B cell (primary cell): ENCODE data around the gene MRPL10. TPM values are rescaled to one million over a fixed set of nuclear protein-coding genes. Genes with fewer than 3 reads are reported as not detected.

Experiments
- ATAC-seq: fragments of 200-7000 bp; cut with Tn5 transposase; one replicate; pipeline ENCODE4 v1.10.0; 2021; ENCODE audit warnings: low read depth, mild to moderate bottlenecking, moderate number of reproducible peaks, moderate library complexity
- CTCF ChIA-PET: fragments of 350-600 bp; sonication (Branson Sonifier 250); formaldehyde crosslinking; loops from one replicate; lab custom pipeline; 2021; ENCODE audit warnings: antibody characterized with exemption, inconsistent platforms; lab: Charles Lee
- POLR2A ChIA-PET: fragments of 350-600 bp; sonication (Branson Sonifier 250); formaldehyde crosslinking; loops from one replicate; lab custom pipeline; 2021; ENCODE audit warnings: antibody characterized with exemption; lab: Charles Lee
- DNase-seq: peaks from one replicate; pipeline ENCODE4 v3.0.0; 2013
- H2AFZ ChIP-seq: 2 replicates; pipeline ENCODE4 v1.6.1; 2012; ENCODE audit warnings: mild to moderate bottlenecking, low read depth, low read length; ENCODE audit not compliant: insufficient read depth, poor library complexity, severe bottlenecking
- H3K27ac ChIP-seq, 2 donors: 1 replicate in 1 of 2; 2 replicates in 1 of 2; pipeline ENCODE4 v1.5.1; 2012 to 2013; ENCODE audit warnings: low read length in 2 of 2, mild to moderate bottlenecking in 2 of 2, moderate library complexity in 1 of 2
- H3K27me3 ChIP-seq, 4 experiments: fragments of 200-600 bp in 1 of 4; sonication (generic) in 1 of 4; replicated peaks in 1 of 4; 1 replicate in 2 of 4; 2 replicates in 2 of 4; pipeline versions ENCODE4 v1.6.1 to v1.7.0; 2013 to 2016; ENCODE audit warnings: low read length in 3 of 4, mild to moderate bottlenecking in 2 of 4, mixed read lengths in 1 of 4, moderate library complexity in 1 of 4; ENCODE audit not compliant: insufficient read depth in 4 of 4, control insufficient read depth in 3 of 4; ENCODE audit errors: control extremely low read depth in 1 of 4
- H3K36me3 ChIP-seq, 2 experiments: replicated peaks in 1 of 2; 1 replicate in 1 of 2; 2 replicates in 1 of 2; pipeline versions ENCODE4 v1.6.1 to v1.7.1; 2013; ENCODE audit warnings: low read length in 1 of 2; ENCODE audit not compliant: insufficient read depth in 2 of 2, control insufficient read depth in 1 of 2; ENCODE audit errors: control extremely low read depth in 1 of 2, extremely low read depth in 1 of 2
- H3K4me1 ChIP-seq, 2 donors: fragments of 200-600 bp in 1 of 2; sonication (generic) in 1 of 2; 1 replicate in 1 of 2; 2 replicates in 1 of 2; pipeline versions ENCODE4 v1.5.1 to v1.6.1; 2013 to 2017; ENCODE audit warnings: low read length in 2 of 2; ENCODE audit not compliant: control insufficient read depth in 2 of 2, insufficient read depth in 2 of 2
- H3K4me2 ChIP-seq: replicated peaks from 2 replicates; pipeline ENCODE3; 2012; ENCODE audit warnings: mild to moderate bottlenecking, low read depth, low read length; ENCODE audit not compliant: poor library complexity, severe bottlenecking
- H3K4me3 ChIP-seq, 5 experiments: fragments of 200-600 bp in 1 of 5; sonication (generic) in 1 of 5; 1 replicate in 3 of 5; 2 replicates in 2 of 5; pipeline versions ENCODE4 v1.5.1 to v1.7.0; 2011 to 2016; ENCODE audit warnings: low read length in 4 of 5, mild to moderate bottlenecking in 4 of 5, low read depth in 2 of 5, control low read depth in 1 of 5, moderate library complexity in 1 of 5; ENCODE audit not compliant: insufficient read depth in 1 of 5; ENCODE audit errors: control extremely low read depth in 1 of 5, extremely low read depth in 1 of 5
- H3K79me2 ChIP-seq: fragments of 200-600 bp; sonication (generic); one replicate; pipeline ENCODE4 v1.6.0; 2016; ENCODE audit warnings: low read length; ENCODE audit not compliant: control insufficient read depth, insufficient read depth
- H3K9ac ChIP-seq: fragments of 200-600 bp; sonication (generic); 2 replicates; pipeline ENCODE4 v1.6.1; 2017; ENCODE audit warnings: mild to moderate bottlenecking, low read length, moderate library complexity
- H3K9me3 ChIP-seq, 3 donors: one replicate each; pipeline versions ENCODE4 v1.6.1 to v1.7.1; 2013; ENCODE audit warnings: low read length in 2 of 3; ENCODE audit not compliant: control insufficient read depth in 2 of 3, insufficient read depth in 1 of 3; ENCODE audit errors: control extremely low read depth in 1 of 3
- H4K20me1 ChIP-seq: 2 replicates; pipeline ENCODE4 v1.6.0; 2012; ENCODE audit warnings: mild to moderate bottlenecking, low read length; ENCODE audit not compliant: insufficient read depth, control insufficient read depth, poor library complexity, severe bottlenecking
- H3K27ac Mint-ChIP-seq: one replicate; pipeline ENCODE4 v1.8.0; 2021; ENCODE audit warnings: mixed read lengths
- H3K27me3 Mint-ChIP-seq: one replicate; pipeline ENCODE4 v1.8.0; 2021; ENCODE audit warnings: mixed read lengths
- H3K4me1 Mint-ChIP-seq: one replicate; pipeline ENCODE4 v1.8.0; 2021; ENCODE audit warnings: mixed read lengths
- H3K4me3 Mint-ChIP-seq: one replicate; pipeline ENCODE4 v1.8.0; 2021; ENCODE audit warnings: mixed read lengths
- H3K9me3 Mint-ChIP-seq: one replicate; pipeline ENCODE4 v1.8.0; 2022; ENCODE audit warnings: mixed read lengths; ENCODE audit not compliant: insufficient read depth
- CTCF ChIP-seq: fragments of 200-600 bp; IDR thresholded peaks from one replicate; pipeline ENCODE4 v1.8.0; 2022; ENCODE audit warnings: antibody characterized with exemption, mild to moderate bottlenecking
- EZH2 ChIP-seq: IDR thresholded peaks from 2 replicates; pipeline ENCODE4 v1.6.1; 2012; ENCODE audit warnings: borderline replicate concordance, low read depth, mild to moderate bottlenecking, moderate library complexity, low read length; ENCODE audit not compliant: insufficient read depth, poor library complexity, severe bottlenecking
- WGBS: methylation state at CpG from one replicate; pipeline ENCODE4 v1.1.5; 2013; ENCODE audit warnings: missing lambda C conversion rate; ENCODE audit not compliant: insufficient coverage; 5-methylcytosine and 5-hydroxymethylcytosine counted together
- intact Hi-C: fragments of 100-400 bp; cut with micrococcal nuclease; formaldehyde crosslinking; loops from one replicate; pipeline ENCODE4 v1.10.0; 2022
- polyA plus RNA-seq: library from polyadenylated mRNA; depleted of rRNA; stranded (reverse); fragments of >200 nt; gene quantifications from 2 replicates; pipeline ENCODE4 v1.2.3, GENCODE V29; 2012
- total RNA-seq, 2 donors: library from RNA; stranded (reverse); fragments of 120-200 nt in 1 of 2; gene quantifications; 1 replicate in 1 of 2; 2 replicates in 1 of 2; pipeline versions ENCODE4 v1.2.3 to v1.2.4, GENCODE V29; 2013 to 2022

The MRPL10 gene
- total and polyA plus RNA-seq, 2 donors (not counting 1 experiment from before 2014, with no cell fraction given), result 34.8 to 39.4 TPM

DNA sequence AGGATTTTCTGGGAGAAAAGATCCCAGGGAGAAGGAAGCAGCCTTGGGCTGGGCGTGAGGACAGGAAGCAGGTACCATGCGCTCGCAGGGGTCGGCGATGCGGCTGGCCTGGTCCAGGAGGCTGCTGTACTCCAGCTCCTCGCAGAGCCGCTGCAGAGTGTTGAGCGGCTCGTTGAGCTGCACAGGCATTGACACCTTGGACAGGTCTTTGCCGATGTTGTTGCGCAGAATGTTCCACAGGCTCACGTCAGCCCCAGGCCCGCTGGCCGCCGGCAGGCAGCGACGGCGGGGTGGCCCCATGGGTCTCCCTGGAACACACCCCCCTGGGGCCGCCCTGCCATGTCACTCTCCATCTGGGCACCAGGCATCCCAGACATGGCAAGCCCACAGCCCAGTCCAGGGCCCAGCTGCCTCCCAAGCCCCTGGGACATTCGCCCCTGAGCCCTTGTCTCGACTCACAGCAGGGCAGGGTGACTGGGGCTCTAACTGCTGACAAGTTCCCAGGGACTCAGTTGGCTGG lies 17.8 kb downstream of the MRPL10 start:
- H3K4me3 Mint-ChIP-seq, result no peak overlapping the region
- POLR2A ChIA-PET, result no interaction called here
- Histone ChIP-seq H3K9me3 (no peaks in the 10 kb centered on the region), H3K79me2 (no peaks in the 10 kb centered on the region), H2AFZ (no peak overlapping the region), H3K27ac (no peak overlapping the region), H3K4me3 (no peak overlapping the region), H3K36me3 (peaks cover 0 to 75% of the 10 kb centered on the region in 2 experiments), H3K4me2 (no peak overlapping the region), H4K20me1 (no peaks in the 10 kb centered on the region), H3K4me1 (no peaks in the 10 kb centered on the region), H3K27me3 (no peaks in the 10 kb centered on the region), H3K9ac (no peak overlapping the region)
- intact Hi-C loops, result no loop called here
- H3K9me3 Mint-ChIP-seq, result no peaks in the 10 kb centered on the region
- TF ChIP-seq CTCF (no peak), EZH2 (no peak)
- CTCF ChIA-PET, result no interaction called here
- 97% methylated on average over 22 of the region's 22 CpGs for WGBS
- no peak for DNase-seq
- no peaks in the 10 kb centered on the region for H3K4me1 Mint-ChIP-seq
- no peaks in the 10 kb centered on the region for H3K27me3 Mint-ChIP-seq
- no peak for ATAC-seq
- no peak overlapping the region for H3K27ac Mint-ChIP-seq

GRCh38 chr17:47813077-47813476 lies 18.3 kb downstream of the MRPL10 start:
- intact Hi-C loops, result no loop called here
- Histone ChIP-seq H4K20me1 (no peaks in the 10 kb centered on the region), H3K36me3 (peaks cover 0 to 75% of the 10 kb centered on the region in 2 experiments), H3K27me3 (no peaks in the 10 kb centered on the region), H3K79me2 (no peaks in the 10 kb centered on the region), H3K9me3 (no peaks in the 10 kb centered on the region), H2AFZ (no peak overlapping the region), H3K9ac (no peak overlapping the region), H3K27ac (no peak overlapping the region), H3K4me2 (no peak overlapping the region), H3K4me1 (no peaks in the 10 kb centered on the region), H3K4me3 (no peak overlapping the region)
- no peak for DNase-seq
- H3K27me3 Mint-ChIP-seq, result no peaks in the 10 kb centered on the region
- ATAC-seq, result no peak
- H3K9me3 Mint-ChIP-seq, result no peaks in the 10 kb centered on the region
- ChIA-PET POLR2A (no interaction called here), CTCF (no interaction called here)
- no peak overlapping the region for H3K4me3 Mint-ChIP-seq
- TF ChIP-seq CTCF (no peak), EZH2 (no peak)
- WGBS, result 97% methylated on average over 14 of the region's 14 CpGs
- H3K4me1 Mint-ChIP-seq, result no peaks in the 10 kb centered on the region
- no peak overlapping the region for H3K27ac Mint-ChIP-seq
